ENCODE results near the gene VPS52.

The VPS52 gene, protein sequence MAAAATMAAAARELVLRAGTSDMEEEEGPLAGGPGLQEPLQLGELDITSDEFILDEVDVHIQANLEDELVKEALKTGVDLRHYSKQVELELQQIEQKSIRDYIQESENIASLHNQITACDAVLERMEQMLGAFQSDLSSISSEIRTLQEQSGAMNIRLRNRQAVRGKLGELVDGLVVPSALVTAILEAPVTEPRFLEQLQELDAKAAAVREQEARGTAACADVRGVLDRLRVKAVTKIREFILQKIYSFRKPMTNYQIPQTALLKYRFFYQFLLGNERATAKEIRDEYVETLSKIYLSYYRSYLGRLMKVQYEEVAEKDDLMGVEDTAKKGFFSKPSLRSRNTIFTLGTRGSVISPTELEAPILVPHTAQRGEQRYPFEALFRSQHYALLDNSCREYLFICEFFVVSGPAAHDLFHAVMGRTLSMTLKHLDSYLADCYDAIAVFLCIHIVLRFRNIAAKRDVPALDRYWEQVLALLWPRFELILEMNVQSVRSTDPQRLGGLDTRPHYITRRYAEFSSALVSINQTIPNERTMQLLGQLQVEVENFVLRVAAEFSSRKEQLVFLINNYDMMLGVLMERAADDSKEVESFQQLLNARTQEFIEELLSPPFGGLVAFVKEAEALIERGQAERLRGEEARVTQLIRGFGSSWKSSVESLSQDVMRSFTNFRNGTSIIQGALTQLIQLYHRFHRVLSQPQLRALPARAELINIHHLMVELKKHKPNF
- total RNA-seq, result 24.3 to 55.7 (median 37.9) reads per million in 17 experiments

DNA sequence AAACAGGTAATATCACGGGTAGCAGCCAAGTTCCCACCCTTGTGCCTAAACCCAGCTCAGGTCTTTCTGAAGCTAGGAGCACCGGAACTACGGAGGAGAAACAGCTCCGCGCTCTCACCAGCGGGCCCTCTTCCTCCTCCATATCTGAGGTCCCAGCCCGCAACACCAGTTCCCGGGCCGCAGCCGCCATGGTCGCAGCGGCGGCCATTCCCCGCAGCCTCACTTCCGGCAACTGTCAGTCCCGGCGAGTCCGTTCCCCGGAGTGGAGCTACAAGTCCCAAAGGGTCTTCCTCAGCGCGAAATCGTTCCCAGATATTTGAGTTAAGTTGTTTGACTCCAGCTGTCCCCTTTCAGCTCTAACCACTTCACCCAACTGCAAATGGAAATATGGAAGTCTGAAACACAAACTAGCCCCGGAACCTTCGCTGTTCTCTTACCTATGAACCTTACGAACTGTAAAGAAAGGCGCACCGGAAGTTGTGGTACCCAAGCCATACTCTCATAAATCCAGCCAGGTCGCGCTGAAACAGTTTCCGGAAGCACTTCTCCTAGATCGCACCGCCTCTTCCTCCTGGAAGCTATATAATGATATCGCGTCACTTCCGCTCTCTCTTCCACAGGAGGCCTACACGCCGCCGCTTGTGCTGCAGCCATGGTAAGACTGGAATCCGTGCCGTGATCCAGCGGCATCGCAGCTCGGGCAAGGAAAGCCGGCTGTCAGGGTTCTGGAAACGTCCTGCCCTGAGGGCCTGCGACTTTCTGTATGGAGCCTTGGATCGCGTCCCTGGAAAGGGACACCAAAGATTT lies at the start of gene VPS52, which contains the start of gene RPS18:
Gene VPS52, minus strand, starts transcription at position 409 of the 807 bp plus-strand sequence. Its CDS starts 201 bp downstream, at position 208.
Gene RPS18, plus strand, starts transcription at position 608 of the 807 bp plus-strand sequence. Its CDS starts 45 bp downstream, at position 653.
- peak; percentile 96 to 99 (median 98) for DNase-seq

DNA sequence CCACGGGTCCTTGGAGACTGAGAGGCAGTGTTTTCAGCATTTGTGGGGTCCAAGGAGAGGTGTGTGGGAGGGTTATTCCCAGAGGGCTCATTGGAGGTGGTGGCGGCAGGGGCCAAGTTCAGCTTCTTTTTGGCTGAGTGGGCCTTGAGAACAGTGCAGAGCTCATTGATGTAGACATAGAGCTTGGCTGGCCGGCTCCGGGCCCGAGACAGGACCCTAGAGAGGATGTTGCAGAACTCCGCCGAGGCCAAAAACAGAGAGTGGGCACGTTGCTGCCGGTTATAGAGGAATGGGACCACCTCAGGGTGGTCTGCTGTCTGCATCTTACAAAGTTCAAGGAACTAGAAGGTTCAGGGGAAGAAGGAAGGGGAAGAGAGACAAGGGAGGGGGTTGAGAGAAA lies 49.6 kb upstream of the VPS52 start:
- no peak for DNase-seq

DNA sequence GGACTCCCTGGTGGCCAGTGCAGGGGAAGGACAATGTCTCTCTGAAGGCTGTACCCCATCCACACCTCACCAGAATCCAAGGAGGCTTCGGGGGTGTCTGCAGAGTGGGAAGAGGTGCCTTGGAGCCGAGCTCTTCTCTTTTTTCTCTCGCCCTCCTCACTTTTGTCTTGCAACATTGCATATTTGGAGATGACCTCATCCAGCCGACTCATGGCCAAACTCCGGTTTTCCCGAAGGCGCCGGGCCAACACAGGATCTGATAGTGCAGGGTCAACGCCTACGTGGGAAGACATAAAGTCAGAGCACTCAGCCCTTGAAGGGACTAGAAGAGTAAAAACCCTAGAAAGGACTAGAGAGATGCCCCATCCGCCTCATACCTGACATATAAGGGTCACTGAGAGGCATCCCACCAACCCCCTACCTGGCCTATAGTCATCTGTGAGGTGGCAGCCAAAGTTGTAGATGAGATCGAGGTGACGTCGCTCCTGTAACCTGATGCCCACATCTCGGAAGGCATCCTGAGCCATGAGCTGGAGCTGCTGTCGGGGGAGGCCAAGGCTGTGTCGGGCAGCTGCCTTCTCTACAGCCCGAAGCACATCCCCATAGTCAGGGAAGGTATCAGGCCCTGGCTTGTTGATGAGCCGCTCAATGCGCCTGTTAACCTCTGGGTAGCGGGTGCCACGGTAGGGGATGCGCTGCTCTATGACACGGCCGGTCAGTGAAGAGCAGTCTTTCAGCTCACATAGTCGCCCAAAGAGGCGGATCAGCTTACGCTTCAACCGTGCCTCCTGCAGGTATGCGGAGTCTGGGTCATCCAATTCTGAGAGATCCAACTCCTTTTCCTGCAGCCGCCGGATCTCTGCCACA lies 48.9 kb upstream of the VPS52 start:
- DNase-seq, result peak; percentile 34 to 73 (median 66)

- peak in 1 of 4 experiments; percentile 1 for DNase-seq
Observed at GRCh38 chr6:33319939-33320314, 48.3 kb upstream of the VPS52 start.

DNA sequence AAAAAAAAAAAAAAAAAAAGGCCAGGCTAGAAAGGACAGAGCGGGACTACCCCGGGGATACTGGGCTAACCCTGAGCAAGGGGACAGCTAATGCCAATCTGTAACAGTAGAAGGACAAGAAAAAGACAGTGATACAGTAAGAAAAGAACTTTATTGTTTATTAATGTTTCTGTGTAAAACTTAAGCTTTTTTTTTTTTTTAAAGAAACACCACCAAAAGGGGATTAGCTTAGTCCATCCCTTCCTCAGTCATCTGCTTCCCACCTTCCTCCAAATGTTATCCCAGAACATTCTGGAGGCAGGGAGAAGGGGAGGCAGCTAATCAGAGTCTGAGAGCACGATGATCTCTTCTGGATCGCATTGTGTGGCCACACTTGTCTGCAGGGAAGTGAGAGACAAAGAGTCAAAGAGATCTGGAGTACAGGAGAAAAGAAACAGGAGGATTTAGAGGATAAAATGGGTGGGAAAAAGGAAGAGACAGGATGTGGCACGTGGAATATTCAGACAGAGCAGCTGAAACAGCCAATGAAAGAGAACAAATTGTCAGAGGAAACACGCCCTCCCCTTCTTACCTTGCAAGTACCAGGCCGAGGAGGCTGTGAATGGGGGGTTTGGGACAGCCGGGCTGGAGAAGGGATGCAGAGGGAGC lies 46.9 kb upstream of the VPS52 start:
- no peak for DNase-seq

- DNase-seq, result peak; percentile 98 to 99 (median 99)
Observed at GRCh38 chr6:33317669-33318425, 46.2 kb upstream of the VPS52 start, which contains the start of gene ZBTB22. Gene ZBTB22, minus strand, starts transcription at chr6:33317744. Its CDS starts 828 bp downstream, at chr6:33316916.

- DNase-seq, result no peak
Observed at GRCh38 chr6:33317419-33317668, 45.7 kb upstream of the VPS52 start.

DNA sequence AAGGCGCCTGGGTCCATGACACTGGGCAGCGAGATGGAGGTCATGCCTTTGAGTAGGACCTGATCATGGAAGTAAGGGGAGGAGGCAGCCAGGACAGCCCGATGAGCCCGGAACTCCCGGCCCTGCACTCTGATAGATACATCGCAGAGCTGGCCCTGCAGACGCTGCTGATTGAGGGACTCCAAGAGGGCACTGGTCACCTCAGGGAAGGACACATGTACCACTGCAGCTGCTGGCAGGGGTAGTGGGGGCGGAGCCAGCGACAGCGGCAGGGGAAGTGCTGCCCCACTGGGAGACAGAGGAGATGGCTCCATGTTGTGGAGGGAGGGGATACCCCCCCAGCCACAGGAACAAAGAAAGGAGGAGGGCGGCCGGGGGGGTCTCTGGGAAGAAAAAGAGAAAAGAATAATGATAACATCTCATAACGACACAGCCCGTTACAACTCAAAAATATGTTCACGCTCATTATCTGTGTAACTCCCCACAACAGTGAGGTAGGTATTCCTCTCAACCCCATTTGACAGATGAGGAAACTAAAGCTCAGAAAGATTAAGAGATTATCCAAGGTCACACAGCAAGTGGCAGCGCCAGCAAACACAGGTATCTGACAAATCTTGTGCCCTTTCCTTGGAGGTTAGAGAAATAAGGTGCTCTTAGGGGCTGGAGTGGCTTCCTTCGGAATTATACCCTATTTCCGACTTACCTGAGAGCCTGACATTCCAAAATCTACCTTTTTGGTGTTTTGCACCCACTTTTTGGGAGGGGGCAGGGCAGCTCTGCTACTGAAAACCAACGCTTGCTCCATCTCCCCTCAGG lies 45.1 kb upstream of the VPS52 start:
- DNase-seq, result peak in 2 of 4 experiments; percentile 1 to 36

GRCh38 chr6:33315793-33316602 lies 44.3 kb upstream of the VPS52 start:
- DNase-seq, result no peak

DNA sequence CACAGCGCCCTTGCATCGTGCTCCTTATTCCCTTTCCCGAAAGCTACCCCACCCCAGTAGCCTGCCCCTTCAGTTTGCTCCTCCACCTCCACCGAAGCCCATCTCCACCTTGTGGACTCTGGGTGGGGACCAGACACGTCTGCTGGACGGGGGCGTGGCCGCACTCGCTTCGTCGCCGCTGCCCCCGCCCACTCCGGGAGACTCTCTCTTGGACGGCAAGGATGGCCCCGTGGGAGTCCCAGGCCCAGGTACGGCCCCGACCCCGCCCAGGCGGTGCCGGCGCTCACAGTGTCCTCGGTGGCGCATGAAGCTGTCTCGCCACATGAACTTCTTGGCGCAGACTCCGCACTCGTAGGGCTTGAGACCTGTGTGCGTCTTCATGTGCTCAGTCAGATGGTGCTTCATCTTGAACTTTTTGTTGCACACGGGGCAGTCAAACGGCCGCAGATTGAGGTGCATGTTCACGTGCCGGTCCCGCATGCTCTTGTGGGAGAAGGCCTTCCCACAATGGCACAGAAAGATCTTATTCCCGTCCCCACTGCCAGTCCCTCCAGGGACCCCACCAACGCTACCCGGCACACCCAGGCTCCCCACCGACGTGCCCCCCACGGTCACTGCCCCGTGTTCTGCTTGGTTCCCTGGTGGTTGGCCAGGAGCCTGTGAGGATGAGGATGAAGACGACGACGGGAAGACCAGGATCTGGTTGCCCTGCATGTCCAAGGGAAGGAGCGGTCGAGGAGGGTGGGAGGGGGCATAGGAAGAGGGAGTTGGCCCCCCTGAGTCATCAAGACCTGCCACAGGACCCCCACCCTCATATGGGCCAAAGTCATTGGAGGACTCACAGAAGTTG lies 43.5 kb upstream of the VPS52 start:
- peak in 1 of 4 experiments; percentile 23 for DNase-seq

GRCh38 chr6:33314515-33314942 lies 42.9 kb upstream of the VPS52 start:
- DNase-seq, result peak; percentile 79 to 91 (median 88)

DNA sequence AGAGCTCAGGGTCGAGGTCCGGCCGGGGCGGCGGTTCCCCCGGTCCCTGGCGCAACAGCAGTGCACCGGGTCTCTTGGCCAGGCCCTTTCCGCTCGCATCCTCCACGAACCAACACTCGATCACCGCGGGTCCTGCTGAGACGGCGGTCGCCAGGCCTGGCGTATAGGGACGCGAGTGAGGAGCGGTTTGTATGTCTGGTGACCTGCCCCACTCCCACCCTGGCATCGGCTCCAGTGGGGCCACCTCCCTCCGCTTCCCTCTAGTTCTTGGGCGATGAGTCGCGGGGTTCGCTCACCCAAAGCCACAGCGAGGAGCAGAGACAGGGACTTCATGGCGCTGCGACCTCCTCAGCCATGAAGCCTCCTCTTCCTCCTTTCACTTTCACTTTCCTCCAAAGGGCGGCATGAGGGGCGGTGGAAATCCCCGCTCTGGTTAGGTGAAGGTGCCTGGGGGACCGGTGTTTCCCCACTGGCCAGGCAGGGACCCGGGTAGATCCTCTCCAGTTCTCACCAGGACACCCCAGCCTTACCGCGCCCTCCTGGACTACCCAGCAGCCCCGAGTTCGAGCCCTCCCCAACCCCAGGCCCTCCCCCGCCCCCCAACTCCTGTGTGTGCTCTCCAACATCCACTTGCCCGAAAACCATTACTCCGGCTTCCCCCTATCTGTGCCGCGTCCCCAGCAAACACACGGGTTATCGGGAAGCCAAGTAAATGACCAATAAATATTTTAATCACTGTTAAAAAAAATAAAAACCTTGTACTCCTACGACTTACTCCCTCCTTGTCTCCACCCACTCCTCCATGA lies 42.2 kb upstream of the VPS52 start, which contains the start of gene TAPBP:
Gene TAPBP, minus strand, starts transcription at position 370 of the 806 bp plus-strand sequence. Its CDS starts 37 bp downstream, at position 333.
- DNase-seq, result peak; percentile 54 to 74 (median 70)

DNA sequence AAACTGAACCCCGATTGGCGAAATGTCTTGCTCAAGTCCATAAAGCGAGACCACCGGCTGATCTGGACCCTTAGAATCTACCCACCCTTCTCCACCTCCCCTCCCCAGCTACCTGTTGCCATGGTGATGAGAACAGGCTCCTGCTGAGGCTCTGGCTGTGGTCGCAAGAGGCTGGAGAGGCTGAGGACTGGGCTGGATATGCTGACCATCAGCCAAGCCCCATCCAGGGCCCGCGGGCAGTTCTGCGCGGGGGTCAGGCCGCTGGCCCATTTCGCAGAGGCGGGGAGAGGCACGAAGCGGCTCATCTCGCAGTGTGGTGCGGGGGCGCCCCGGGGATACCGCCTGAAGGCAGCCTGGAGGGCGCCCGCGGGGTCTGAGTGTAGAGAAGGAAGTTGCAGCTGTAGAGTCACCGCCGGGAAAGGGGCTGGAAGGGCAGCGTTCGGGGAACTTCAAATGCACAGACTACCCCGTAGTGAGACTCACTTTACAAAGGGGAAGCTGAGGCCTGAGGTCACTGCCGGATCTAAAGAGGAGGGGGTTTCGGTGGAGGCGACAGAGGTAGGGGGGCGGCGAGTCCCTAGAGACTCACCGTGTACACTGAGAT lies 41.5 kb upstream of the VPS52 start:
- peak; percentile 81 to 92 (median 88) for DNase-seq

- peak; percentile 48 to 84 (median 76) for DNase-seq
Observed at GRCh38 chr6:33312361-33313104, 40.9 kb upstream of the VPS52 start.

DNA sequence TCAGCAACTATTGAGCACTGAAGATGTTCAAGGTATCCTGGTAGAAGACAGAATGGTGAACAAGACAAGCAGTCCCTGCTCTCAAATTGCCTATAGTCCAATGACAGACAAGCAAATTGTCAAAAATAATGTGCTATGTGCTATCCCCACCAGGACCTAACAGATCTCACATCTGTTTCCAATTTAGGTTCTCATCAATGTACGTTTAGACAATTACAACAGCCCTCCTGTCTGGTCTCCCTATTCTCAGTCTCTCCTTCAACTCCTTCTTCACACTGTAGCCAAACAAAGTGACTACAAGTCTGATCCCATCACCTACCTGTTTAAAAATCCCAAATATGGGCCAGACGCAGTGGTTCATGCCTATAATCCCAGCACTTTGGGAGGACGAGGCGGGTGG lies 34.7 kb upstream of the VPS52 start:
- no peak for DNase-seq
